GM21447 (cell line): ENCODE results near the gene DOC2B.
"Not testable (repeated sequence)": the region's sequence is repeated elsewhere in the genome, so short reads cannot be mapped to it uniquely, and the experiment has no call there.

Experiments used
- ATAC-seq: cut with Tn5 transposase; IDR thresholded peaks from one replicate; pipeline ENCODE4 v1.9.1; 2021; ENCODE audit not compliant: unreplicated experiment

Gene DOC2B

GRCh38 chr17:213286-214105, 32.0 kb upstream of the DOC2B start:
- no peak for ATAC-seq

- ATAC-seq: no peak
These were observed 29.0 kb upstream of the DOC2B start for GRCh38 chr17:210402-210801.

GRCh38 chr17:208429-208828, 27.0 kb upstream of the DOC2B start:
- ATAC-seq: no peak

- ATAC-seq: no peak
These were observed 26.3 kb upstream of the DOC2B start for GRCh38 chr17:207775-208174.

- ATAC-seq: no peak
These were observed 25.6 kb upstream of the DOC2B start for GRCh38 chr17:206941-207560.

- ATAC-seq: not testable (repeated sequence)
These were observed 25.0 kb upstream of the DOC2B start for GRCh38 chr17:206484-206883.

- ATAC-seq: no peak
These were observed 24.4 kb upstream of the DOC2B start for GRCh38 chr17:205817-206216.

- no peak for ATAC-seq
These were observed 23.8 kb upstream of the DOC2B start for GRCh38 chr17:205148-205669.

GRCh38 chr17:204427-205147, 23.1 kb upstream of the DOC2B start:
- no peak for ATAC-seq

GRCh38 chr17:202501-202951, 21.1 kb upstream of the DOC2B start:
- ATAC-seq: no peak

GRCh38 chr17:201736-202135, 20.3 kb upstream of the DOC2B start:
- ATAC-seq: not testable (repeated sequence)

GRCh38 chr17:201257-201656, 19.8 kb upstream of the DOC2B start:
- not testable (repeated sequence) for ATAC-seq

- no peak for ATAC-seq
These were observed 19.1 kb upstream of the DOC2B start for GRCh38 chr17:200586-200985.

- ATAC-seq: no peak
These were observed 18.5 kb upstream of the DOC2B start for GRCh38 chr17:199806-200545.

- ATAC-seq: no peak
These were observed 17.7 kb upstream of the DOC2B start for GRCh38 chr17:199191-199604.

GRCh38 chr17:198225-198624, 16.8 kb upstream of the DOC2B start:
- ATAC-seq: not testable (repeated sequence)

- no peak for ATAC-seq
These were observed 15.9 kb upstream of the DOC2B start for GRCh38 chr17:197352-197751.

- ATAC-seq: no peak
These were observed 13.6 kb upstream of the DOC2B start for GRCh38 chr17:194828-195602.

GRCh38 chr17:193841-194806, 12.7 kb upstream of the DOC2B start:
- no peak for ATAC-seq
